ENCODE results near the gene HECTD4.

HECTD4 gene

DNA sequence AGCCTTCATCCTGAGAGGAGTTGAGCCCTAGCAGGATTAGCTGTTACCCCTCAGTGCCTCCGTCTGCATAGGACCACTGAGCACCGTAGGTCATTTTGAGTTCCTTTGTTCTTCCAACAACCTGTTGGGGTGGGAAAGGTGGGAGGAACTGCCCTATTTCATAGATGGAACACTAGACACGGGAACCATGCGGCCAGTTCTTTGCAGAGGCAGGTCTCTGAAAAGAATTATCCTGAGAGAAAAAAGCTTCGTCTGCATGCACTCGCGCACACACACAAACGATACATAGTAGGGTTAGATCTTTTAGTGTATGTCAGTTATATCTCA, 228.4 kb downstream of the HECTD4 start:
- Histone ChIP-seq H3K4me2 (ENCODE audit: low read length) (no peak overlapping the region), H3K4me3 (ENCODE audit: low read length) (no peak overlapping the region), H3F3A (ENCODE audit: control insufficient read depth, insufficient read depth) (no peaks in the 10 kb centered on the region), H3K27ac (ENCODE audit: low read depth, low read length) (no peak overlapping the region), H3K36me3 (ENCODE audit: control insufficient read depth, low read length) (peaks cover 27% of the 10 kb centered on the region), H3K9me2 (replicated peaks; ENCODE audit: control insufficient read depth, low read length) (no peaks in the 10 kb centered on the region), H3K79me2 (ENCODE audit: control insufficient read depth, low read length) (no peaks in the 10 kb centered on the region), H3K9me3 (ENCODE audit: control insufficient read depth, insufficient read depth, low read length) (no peaks in the 10 kb centered on the region), H3K27me3 (ENCODE audit: control insufficient read depth, low read length) (no peaks in the 10 kb centered on the region), H3K4me1 (ENCODE audit: control insufficient read depth, low read length) (no peaks in the 10 kb centered on the region), H4K20me1 (ENCODE audit: control insufficient read depth, insufficient read depth, low read depth, low read length) (no peaks in the 10 kb centered on the region)
- TF ChIP-seq EZH2phosphoT487 (IDR thresholded peaks at IDR 0.05; ENCODE audit: borderline replicate concordance, low read length) = no peak
- TF ChIP-seq, protein P1, sequence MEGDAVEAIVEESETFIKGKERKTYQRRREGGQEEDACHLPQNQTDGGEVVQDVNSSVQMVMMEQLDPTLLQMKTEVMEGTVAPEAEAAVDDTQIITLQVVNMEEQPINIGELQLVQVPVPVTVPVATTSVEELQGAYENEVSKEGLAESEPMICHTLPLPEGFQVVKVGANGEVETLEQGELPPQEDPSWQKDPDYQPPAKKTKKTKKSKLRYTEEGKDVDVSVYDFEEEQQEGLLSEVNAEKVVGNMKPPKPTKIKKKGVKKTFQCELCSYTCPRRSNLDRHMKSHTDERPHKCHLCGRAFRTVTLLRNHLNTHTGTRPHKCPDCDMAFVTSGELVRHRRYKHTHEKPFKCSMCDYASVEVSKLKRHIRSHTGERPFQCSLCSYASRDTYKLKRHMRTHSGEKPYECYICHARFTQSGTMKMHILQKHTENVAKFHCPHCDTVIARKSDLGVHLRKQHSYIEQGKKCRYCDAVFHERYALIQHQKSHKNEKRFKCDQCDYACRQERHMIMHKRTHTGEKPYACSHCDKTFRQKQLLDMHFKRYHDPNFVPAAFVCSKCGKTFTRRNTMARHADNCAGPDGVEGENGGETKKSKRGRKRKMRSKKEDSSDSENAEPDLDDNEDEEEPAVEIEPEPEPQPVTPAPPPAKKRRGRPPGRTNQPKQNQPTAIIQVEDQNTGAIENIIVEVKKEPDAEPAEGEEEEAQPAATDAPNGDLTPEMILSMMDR (IDR thresholded peaks at IDR 0.05; ENCODE audit: low read depth, low read length, poor library complexity, severe bottlenecking) = no peak

GRCh38 chr12:112153181-112153892, 228.9 kb downstream of the HECTD4 start:
- H3K27me3 ChIP-seq (ENCODE audit: control insufficient read depth, low read length) = no peaks in the 10 kb centered on the region
- no peak overlapping the region for H3K4me2 ChIP-seq (ENCODE audit: low read length)
- H3K9me2 ChIP-seq (replicated peaks; ENCODE audit: control insufficient read depth, low read length) = no peaks in the 10 kb centered on the region
- H3K79me2 ChIP-seq (ENCODE audit: control insufficient read depth, low read length) = no peaks in the 10 kb centered on the region
- no peaks in the 10 kb centered on the region for H4K20me1 ChIP-seq (ENCODE audit: control insufficient read depth, insufficient read depth, low read depth, low read length)
- no peaks in the 10 kb centered on the region for H3K9me3 ChIP-seq (ENCODE audit: control insufficient read depth, insufficient read depth, low read length)
- no peak overlapping the region for H3K27ac ChIP-seq (ENCODE audit: low read depth, low read length)
- H3F3A ChIP-seq (ENCODE audit: control insufficient read depth, insufficient read depth) = no peaks in the 10 kb centered on the region
- TF ChIP-seq, protein P1 (IDR thresholded peaks at IDR 0.05; ENCODE audit: low read depth, low read length, poor library complexity, severe bottlenecking) = no peak
- no peak for TF ChIP-seq EZH2phosphoT487 (IDR thresholded peaks at IDR 0.05; ENCODE audit: borderline replicate concordance, low read length)
- H3K4me3 ChIP-seq (ENCODE audit: low read length) = no peak overlapping the region
- H3K36me3 ChIP-seq (ENCODE audit: control insufficient read depth, low read length) = peaks cover 31% of the 10 kb centered on the region
- no peaks in the 10 kb centered on the region for H3K4me1 ChIP-seq (ENCODE audit: control insufficient read depth, low read length)

DNA sequence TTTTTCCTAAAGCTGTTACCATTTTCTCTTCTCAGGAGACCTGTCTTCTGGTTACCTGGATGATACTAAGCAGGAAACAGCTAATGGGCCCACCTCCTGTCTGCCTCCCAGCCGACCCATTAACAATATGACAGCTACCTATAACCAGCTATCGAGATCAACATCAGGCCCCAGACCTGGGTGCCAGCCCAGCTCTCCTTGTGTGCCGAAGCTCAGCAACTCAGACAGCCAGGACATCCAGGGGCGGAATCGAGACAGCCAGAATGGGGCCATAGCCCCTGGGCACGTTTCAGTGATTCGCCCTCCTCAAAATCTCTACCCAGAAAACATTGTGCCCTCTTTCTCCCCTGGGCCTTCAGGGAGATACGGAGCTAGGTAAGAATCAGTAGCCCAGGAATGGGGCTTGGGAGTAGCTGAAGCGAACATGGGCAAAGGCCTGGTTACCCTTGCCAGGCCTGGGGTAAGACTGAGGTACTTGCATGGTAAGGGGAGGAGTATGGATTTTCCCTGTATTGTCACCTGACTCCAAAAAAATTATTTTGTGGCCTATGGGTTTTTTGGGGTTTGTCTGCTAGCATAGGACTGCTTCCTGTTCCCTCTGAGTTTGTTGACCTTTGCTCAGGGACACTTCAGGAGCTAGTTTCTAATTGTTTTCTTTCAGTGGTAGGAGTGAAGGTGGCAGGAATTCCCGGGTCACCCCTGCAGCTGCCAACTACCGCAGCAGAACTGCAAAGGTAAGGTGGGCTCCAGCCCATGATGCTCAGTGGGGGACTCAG, 230.3 kb downstream of the HECTD4 start:
- H3K79me2 ChIP-seq (ENCODE audit: control insufficient read depth, low read length) = no peaks in the 10 kb centered on the region
- H3K36me3 ChIP-seq (ENCODE audit: control insufficient read depth, low read length) = peaks cover 36% of the 10 kb centered on the region

More for the DNA sequence above, 230.3 kb downstream of the HECTD4 start:
- TF ChIP-seq, protein P1 (IDR thresholded peaks at IDR 0.05; ENCODE audit: low read depth, low read length, poor library complexity, severe bottlenecking) = no peak
- no peak for TF ChIP-seq EZH2phosphoT487 (IDR thresholded peaks at IDR 0.05; ENCODE audit: borderline replicate concordance, low read length)
- Histone ChIP-seq H4K20me1 (ENCODE audit: control insufficient read depth, insufficient read depth, low read depth, low read length) (no peaks in the 10 kb centered on the region), H3K9me3 (ENCODE audit: control insufficient read depth, insufficient read depth, low read length) (no peaks in the 10 kb centered on the region), H3K27ac (ENCODE audit: low read depth, low read length) (no peak overlapping the region), H3F3A (ENCODE audit: control insufficient read depth, insufficient read depth) (no peaks in the 10 kb centered on the region), H3K9me2 (replicated peaks; ENCODE audit: control insufficient read depth, low read length) (no peaks in the 10 kb centered on the region), H3K4me2 (ENCODE audit: low read length) (no peak overlapping the region), H3K27me3 (ENCODE audit: control insufficient read depth, low read length) (no peaks in the 10 kb centered on the region), H3K4me1 (ENCODE audit: control insufficient read depth, low read length) (no peaks in the 10 kb centered on the region), H3K4me3 (ENCODE audit: low read length) (no peak overlapping the region)
